ENCODE data around the gene ST7L.

ST7L gene

DNA sequence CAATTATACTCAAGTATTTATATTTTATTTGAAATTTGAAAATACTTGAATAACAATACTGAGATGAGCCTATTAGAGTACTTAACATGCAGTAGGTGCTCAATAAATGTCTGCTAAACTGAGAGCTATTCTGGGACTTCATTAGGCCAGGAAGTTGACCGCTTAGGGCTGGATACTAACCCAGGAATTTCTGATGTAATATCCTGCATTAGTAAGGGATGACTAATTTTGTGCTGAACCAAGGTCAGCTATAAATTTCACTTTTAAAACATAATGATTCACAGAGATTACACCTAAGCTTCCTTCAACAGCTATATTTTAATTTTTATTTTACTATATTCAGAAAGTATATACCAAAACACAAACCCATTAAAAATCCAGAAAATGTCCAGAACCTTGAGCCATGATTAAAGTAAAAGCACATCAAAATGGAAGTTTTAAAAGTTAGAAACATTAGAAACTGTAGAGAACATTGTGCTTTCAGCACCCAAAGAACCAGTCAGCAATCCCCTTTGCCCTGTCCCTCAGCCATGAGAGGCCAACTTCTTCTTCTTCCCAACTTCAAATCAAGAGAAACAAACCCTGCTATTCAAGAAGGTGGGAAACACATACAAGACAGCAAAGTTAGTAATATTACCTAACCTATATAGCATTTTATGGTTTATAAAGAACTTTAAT lies 74.8 kb downstream of the ST7L start:
- peak in 1 of 2 donors; percentile 27 for ATAC-seq

GRCh38 chr1:112542206-112542973 lies 76.6 kb downstream of the ST7L start:
- no peak for ATAC-seq

GRCh38 chr1:112541299-112541698 lies 77.6 kb downstream of the ST7L start:
- no peak for ATAC-seq

- no peak for ATAC-seq
These were observed 78.6 kb downstream of the ST7L start for GRCh38 chr1:112540226-112540794.

GRCh38 chr1:112538883-112539282 lies 80.1 kb downstream of the ST7L start:
- no peak for ATAC-seq

- no peak for ATAC-seq
These were observed 81.5 kb downstream of the ST7L start for GRCh38 chr1:112537456-112537855.

DNA sequence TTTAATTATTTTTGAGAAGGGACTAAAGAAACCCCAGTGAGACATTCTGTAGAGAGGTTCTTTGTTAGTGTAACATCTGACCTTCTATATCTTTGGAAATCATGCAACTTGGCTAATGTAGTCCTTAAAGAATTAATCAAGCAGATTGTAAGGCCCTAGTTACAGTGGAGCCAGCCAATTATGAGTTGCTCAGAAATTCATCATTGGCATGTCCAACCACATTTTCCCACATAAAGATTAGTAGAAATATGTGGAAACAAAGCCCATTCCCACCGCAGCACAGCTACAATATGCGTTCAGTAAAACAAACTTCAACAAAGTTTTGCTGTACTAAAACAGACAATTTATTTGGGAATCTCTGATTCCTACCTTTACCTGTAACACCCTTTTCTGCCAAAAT lies 82.4 kb downstream of the ST7L start:
- ATAC-seq = no peak

DNA sequence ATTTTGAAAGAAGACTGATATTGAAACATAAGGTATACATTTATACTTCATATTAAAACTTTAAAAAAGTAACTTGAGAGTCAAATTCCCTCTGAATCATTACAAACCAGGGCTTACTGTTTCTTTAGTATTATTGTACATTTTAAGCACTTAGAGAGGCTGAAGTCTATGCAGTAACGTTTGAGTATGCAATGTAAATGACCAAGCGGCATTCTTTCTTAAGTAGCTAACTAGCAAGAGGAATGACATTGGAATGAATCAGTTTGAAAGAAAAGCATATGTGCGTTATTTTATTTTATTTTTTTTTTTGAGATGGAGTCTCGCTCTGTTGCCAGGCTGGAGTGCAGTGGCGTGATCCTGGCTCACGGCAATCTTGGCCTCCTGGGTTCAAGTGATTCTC lies 85.9 kb downstream of the ST7L start:
- ATAC-seq = no peak

- no peak for ATAC-seq
These were observed 86.9 kb downstream of the ST7L start for GRCh38 chr1:112532064-112532463.

GRCh38 chr1:112530832-112531231 lies 88.1 kb downstream of the ST7L start:
- no peak for ATAC-seq

- no peak for ATAC-seq
These were observed 89.6 kb downstream of the ST7L start for GRCh38 chr1:112529301-112529700.

- ATAC-seq = no peak
These were observed 90.9 kb downstream of the ST7L start for GRCh38 chr1:112528076-112528475.

DNA sequence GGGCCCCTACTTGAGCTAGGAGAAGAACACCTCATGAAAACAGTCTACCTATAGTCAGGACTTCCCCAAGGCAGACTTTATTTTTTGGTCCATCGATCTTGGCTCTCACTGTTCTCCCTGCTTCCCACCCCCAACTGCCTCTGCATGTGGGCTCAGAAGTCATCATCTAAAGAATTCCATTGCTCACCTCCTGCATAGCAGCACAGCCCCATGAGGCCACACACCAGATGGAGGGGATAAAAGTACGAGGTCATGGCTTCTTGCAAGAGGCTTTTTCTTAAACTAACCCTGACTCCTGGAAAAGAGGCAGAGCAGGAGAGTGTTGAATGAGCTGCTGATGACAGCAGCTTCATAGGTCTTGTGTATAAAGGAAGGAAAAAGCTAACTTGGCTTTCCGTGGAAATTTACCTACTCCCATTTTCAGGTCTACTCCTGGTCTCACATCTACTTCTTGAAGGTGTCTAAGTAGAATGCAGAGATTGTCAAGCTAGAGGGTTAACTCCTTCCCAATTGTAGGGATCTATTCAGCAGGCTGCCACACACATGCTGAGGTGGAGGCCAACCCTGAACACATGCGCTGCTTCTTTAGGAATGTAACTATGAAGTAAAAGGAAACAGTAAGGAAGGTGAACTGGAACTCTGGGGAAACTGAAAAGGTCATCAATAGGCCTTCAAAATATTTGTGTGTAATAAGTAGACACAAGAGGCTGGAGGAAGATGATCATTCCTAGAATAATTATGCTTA lies 91.5 kb downstream of the ST7L start:
- ATAC-seq = no peak

DNA sequence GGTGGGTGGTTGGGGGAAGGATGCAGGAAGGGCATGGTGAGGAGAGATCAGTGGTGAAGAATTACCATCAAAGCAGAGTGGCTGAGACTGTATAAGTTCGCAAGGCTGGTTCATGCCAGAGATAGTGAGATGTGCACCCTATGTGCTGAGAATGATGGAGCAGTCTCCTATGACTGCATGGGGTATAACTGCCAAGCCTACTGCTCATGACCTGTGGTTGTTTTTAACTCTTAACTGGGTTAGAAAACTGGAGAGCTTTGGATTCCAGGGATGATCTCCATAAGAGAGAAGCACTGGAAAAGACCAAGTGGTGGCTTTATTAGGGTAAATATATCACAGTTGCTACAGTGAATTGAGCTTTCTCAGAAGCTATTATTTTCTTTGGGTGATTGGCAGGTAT lies 94.0 kb downstream of the ST7L start:
- ATAC-seq = no peak

DNA sequence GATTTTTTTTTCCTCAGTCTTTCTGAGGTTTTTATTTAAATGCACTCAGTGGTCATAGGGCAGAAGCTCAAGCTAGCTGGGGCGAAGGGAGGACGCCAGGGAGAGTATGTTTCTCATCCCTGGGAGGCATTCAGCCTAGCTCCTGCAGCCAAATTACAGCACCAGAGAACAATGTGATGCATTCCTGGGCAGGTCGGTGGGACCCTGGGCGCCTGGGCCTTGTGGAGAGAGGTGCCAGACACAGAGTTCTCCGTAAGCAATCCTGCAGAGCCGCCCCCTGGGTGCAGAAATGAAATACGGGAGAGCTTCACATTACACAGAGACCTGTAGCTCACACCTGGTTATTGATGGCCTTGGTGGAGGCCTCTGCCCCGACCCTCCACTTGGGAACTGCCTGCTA lies 94.7 kb downstream of the ST7L start:
- no peak for ATAC-seq

- ATAC-seq = no peak
These were observed 96.3 kb downstream of the ST7L start for GRCh38 chr1:112522621-112523020.

DNA sequence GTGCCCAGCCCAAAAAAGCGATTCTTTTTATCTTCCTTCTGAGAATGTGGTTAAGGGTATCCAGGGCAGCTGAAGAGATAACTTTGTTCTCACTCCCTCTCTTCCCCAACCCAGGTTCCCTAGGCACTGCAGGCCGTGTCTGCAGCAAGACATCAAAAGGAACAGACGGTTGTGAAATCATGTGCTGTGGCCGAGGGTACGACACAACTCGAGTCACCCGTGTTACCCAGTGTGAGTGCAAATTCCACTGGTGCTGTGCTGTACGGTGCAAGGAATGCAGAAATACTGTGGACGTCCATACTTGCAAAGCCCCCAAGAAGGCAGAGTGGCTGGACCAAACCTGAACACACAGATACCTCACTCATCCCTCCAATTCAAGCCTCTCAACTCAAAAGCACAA lies 98.8 kb downstream of the ST7L start:
- ATAC-seq = no peak

DNA sequence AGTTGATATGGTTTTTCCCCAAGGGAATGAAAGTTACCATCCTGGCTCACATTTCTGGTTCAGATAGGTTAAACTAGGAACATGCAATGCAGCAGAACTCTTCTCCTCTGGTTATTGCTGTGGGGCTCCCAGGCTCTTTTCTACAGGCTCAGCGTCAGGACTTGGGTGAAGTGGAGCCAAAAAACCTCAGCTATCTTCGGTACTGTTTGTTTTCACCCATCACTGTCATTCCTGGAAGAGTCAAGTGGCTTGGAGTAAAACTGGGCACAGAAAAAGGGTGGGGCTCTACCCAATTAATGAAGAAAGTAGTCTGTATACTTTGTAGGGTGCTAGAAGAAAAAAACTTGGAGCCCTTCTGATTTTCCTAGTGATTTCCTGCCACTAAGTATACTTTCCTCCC lies 100.8 kb downstream of the ST7L start:
- no peak for ATAC-seq

DNA sequence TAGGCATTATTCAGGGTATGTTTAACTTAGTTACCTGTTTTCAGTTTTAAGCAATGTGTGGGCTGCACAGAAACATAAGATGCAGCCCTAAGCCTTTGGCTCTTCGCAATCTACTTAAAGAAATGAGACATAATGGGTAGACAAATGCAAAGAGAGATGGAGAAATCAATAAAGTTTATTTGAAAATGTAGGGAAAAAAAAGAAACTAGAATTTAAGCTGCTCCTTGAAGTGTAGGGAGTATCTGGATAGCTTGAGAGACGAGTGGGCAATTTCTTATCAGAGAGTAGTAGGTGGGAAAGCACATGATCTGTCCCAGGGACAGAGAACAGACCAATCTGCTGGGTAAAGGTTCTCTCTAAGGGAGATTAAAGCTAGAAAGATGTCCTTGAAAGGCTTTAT lies 101.3 kb downstream of the ST7L start:
- no peak for ATAC-seq

- ATAC-seq = no peak
These were observed 101.7 kb downstream of the ST7L start for GRCh38 chr1:112517231-112517630.

GRCh38 chr1:112516141-112516540 lies 102.8 kb downstream of the ST7L start:
- ATAC-seq = no peak

GRCh38 chr1:112515311-112516009 lies 103.5 kb downstream of the ST7L start:
- no peak for ATAC-seq

DNA sequence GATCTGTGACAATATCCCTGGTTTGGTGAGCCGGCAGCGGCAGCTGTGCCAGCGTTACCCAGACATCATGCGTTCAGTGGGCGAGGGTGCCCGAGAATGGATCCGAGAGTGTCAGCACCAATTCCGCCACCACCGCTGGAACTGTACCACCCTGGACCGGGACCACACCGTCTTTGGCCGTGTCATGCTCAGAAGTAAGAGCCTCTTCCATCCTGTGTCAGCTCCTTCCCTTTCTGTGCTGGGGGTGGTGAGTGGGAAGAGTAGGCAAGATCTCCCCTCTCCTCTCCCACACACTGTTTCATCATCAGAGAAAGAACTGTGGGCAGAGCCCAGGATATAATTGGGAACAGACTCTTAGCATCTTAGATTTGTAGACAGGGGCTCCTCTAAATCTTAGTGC lies 104.0 kb downstream of the ST7L start:
- no peak for ATAC-seq
